GM12873 (cell line): ENCODE data around the gene PRICKLE2.

Source experiments
- TF ChIP-seq, protein P1 (sequence below): IDR thresholded peaks from 2 replicates; pipeline ENCODE4 v1.5.1; 2012; ENCODE audit warnings: low read depth, mild to moderate bottlenecking, moderate library complexity, low read length, control low read depth; ENCODE audit not compliant: insufficient read depth; ENCODE audit errors: missing control alignments

Gene PRICKLE2

DNA sequence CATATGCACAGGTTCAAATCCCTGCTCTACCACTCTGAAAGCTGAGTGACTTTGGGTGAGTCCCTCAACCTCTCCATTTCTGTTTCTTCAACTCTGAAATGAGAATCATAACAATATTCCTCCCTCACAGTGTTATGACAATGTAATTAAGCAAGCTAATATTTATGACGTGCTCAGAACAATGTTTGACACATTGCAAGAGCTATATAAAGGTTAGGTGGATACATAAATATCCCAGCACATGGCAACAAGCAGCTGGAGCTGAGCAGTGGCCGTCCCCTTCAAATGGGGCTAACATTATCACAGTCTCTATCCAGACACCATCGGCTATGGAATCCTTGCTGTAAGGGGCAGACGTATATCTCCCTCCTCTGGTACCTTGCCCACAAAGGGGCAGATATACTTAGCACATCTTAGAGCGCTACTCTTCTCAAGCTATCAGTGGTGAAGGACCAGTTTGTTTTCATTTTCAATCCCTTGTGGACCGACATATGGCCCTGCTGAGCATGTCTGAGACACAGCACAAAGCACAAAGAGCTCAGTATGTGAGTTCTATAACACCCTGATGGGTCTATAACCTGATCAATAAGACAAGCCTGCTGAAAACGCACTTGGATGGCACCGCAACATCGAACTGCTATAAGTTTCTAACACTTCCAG is 80.9 kb downstream of the PRICKLE2 start:
- TF ChIP-seq, protein P1, sequence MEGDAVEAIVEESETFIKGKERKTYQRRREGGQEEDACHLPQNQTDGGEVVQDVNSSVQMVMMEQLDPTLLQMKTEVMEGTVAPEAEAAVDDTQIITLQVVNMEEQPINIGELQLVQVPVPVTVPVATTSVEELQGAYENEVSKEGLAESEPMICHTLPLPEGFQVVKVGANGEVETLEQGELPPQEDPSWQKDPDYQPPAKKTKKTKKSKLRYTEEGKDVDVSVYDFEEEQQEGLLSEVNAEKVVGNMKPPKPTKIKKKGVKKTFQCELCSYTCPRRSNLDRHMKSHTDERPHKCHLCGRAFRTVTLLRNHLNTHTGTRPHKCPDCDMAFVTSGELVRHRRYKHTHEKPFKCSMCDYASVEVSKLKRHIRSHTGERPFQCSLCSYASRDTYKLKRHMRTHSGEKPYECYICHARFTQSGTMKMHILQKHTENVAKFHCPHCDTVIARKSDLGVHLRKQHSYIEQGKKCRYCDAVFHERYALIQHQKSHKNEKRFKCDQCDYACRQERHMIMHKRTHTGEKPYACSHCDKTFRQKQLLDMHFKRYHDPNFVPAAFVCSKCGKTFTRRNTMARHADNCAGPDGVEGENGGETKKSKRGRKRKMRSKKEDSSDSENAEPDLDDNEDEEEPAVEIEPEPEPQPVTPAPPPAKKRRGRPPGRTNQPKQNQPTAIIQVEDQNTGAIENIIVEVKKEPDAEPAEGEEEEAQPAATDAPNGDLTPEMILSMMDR, result no peak

DNA sequence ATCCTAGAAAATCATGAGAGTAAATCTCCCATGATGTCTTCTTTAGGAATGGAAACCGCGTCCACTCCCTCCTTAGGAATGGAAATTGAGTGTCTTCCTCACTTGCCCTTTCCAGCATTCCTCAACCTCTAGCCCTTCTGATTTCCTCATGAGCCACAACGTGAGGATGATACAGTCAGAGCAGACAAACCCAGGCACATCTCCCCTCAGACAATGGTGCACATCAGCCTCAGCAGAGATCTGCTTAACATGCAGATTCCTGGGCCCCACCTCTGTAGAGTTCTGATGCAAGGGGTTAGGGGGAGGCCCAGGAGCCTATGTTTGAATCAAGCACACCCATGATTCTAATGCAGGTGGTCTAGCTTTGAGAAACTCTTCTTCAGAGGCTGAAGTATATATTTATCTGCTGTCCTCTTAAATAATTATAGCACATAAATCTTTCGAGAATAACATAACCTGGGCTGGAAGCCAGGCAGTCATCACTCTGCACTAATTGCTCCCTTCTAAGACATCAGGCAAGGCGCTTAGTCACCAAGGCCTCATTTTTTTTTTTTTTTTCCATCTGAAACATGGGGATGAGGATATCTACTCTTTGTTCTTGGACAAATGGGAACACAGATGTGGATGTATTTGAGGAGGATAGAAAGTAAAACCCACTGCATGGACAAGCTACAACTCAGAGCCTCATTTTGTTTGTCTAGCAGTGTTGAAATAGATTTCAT is 81.7 kb downstream of the PRICKLE2 start:
- TF ChIP-seq, protein P1, result no peak

DNA sequence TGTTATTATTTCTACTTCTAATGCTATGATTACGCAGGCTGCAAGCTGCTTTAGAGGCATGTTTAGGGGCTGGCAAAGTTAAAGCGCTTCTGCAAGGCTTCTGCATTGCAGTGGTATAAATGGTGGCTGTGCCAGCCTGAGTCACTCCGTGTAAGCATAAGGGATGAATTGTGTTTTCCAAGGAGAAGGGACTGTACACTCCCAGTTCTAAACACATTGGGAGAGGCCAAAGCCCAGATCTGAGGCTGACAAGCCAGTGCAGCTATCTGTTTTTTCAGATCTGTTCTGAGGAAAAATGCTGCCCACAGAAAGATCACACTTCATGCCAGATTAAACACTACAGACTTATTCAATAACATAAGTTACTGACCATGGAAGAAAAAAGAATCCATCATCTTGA is 83.8 kb downstream of the PRICKLE2 start:
- TF ChIP-seq, protein P1, result no peak

DNA sequence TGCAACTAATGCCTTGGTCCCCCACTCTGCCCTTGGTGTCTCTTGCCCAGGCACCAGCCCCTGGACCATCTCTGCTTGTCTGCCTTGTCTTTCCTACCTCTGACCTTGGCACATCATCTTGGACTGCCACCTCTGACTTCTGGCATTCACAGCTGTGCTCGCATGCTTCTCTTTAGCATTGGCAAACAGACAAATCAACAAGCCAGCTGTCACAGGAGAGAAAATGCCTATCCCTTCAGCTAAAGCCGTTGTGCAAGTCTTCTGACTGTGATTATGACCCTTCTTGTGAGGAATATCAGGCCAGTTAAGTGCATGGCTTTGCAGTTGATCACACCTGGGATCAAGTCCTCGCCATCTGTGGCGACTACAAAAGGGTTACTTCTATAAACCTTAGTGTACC is 84.6 kb downstream of the PRICKLE2 start:
- TF ChIP-seq, protein P1, result no peak

DNA sequence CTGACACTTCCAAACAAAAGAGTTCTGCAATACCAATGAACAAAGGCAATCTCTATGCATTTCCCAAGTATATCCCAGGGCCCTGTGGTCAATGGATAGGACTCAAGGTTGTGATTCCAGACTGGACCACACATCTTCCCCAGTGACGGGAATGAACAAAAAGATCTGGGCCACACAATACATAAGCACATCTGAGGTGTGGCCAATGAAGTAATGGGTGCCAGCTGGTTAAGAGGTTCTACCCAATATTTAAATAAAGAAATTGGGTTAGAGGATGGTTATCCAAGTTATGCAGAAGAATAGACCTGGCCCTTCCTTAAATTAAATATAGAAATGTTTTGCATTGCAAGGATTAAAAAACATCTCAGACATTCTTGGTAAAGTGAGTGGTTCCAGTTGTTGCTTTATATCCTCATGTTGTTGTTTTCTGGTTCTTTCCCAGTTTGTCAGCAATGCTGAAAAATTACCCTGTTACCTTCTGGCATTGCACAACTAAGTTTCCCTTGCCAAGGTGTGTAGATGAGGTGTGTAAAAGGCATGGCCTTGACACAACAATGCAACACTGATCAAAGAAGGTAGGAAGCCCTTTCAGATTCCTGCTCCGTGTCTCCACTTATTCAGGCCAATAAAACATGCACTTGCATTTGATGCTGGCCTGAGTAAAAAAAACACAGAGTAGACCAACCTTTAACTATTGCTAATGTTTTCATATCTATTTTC is 86.5 kb downstream of the PRICKLE2 start:
- TF ChIP-seq, protein P1, result no peak

DNA sequence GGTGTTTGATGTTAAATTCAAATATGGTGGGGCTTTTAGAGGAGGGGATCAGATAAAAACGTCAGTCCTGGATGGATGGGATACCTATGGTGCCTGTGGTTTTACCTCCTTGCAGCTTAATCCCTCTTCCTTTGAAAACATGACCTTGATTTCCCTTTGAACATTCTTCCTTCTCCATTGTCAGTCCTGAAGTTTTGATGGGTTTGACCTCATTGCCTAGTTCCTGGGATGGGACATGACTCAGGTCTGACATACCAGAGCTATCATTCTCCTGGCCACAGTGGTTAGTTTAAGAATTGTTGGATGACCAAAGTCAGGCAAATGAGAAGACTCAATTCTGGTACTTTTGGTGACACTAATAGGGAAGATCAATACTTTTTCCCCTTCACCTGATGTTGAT is 87.2 kb downstream of the PRICKLE2 start:
- TF ChIP-seq, protein P1, result no peak

DNA sequence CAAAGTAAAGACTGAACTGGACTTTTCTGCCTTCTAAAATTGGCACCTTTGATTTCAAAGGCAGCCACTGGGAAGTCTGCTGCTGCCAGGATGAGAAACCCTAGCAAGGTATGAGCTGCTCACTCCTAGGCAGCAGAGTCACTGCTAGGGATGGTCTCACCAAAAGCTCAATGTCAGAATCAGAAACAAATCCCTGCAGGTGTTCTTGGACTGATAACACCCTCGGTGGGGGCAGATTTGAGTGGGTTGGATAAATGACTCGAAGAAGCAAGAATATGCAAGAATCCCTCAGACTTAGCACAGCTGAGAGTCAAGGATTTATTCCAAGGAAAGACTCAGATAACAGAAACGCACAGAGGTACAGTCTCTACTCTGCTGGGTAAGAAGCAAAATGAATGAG is 90.4 kb downstream of the PRICKLE2 start:
- TF ChIP-seq, protein P1, result no peak
